Measurements from ENCODE around the gene USP6NL. TPM values are rescaled to one million over a fixed set of nuclear protein-coding genes. Genes with fewer than 3 reads are reported as not detected.

The USP6NL gene
- total and polyA plus RNA-seq, 2 of the 8 experiments (the other 6 are each of a cell fraction or from before 2014, with no cell fraction given) = 10.9 to 28.8 TPM

DNA sequence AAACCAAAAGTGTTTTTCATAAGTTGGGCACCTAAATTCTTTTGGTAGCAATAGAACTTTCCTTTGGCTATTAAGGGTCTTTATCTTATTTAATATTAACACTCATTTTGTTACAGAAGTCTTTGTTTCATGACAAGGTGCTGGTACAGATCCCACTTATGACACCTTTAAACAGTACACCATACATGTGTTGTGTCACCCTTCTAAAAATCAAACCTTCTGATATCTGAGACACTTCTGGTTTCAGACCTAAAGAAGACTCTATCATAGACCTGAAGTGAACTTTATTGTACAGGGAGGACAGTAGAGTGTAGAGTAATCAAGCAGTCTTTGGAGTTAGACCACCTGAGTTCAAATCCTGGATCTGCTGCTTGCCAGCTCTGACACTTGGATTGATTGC, 5.8 kb upstream of the USP6NL start:
- Histone ChIP-seq H4K8ac (ENCODE audit: extremely low read depth, insufficient read depth, low read length) (no peak overlapping the region), H2AK5ac (ENCODE audit: low read depth, low read length) (no peak overlapping the region), H2BK5ac (ENCODE audit: low read depth, low read length) (no peak overlapping the region), H3K4me1 (replicated peaks in 1 of 4; ENCODE audit: control insufficient read depth in 3 of 4, insufficient read depth in 4 of 4, low read length in 3 of 4) (peaks cover 0 to 2% (median 0%) of the 10 kb centered on the region in 4 experiments; a peak in 1 of 7 replicates), H3K4ac (replicated peaks; ENCODE audit: insufficient read length, low read depth, low read length) (no peak overlapping the region), H3K36me3 (ENCODE audit: control insufficient read depth in 2 of 4, insufficient read depth in 4 of 4, low read length in 3 of 4) (no peaks in the 10 kb centered on the region), H3K79me2 (ENCODE audit: control insufficient read depth in 1 of 2, insufficient read depth in 2 of 2, low read length in 2 of 2) (no peaks in the 10 kb centered on the region), H3K23me2 (ENCODE audit: low read depth, low read length) (no peaks in the 10 kb centered on the region), H3K4me2 (ENCODE audit: insufficient read depth in 1 of 2, low read depth in 2 of 2, low read length in 2 of 2) (no peak overlapping the region), H3K9ac (replicated peaks in 1 of 4; ENCODE audit: extremely low read depth in 1 of 4, low read depth in 3 of 4, low read length in 3 of 4) (no peak overlapping the region), H3K9me3 (ENCODE audit: insufficient read depth in 2 of 2, low read depth in 1 of 2, low read length in 1 of 2) (no peaks in the 10 kb centered on the region), H3K18ac (ENCODE audit: extremely low read depth, low read length) (no peak overlapping the region), H2BK20ac (ENCODE audit: low read length) (no peak overlapping the region), H3K14ac (ENCODE audit: insufficient read length) (no peak overlapping the region), H2BK12ac (ENCODE audit: low read depth, low read length) (no peak overlapping the region), H3K56ac (replicated peaks; ENCODE audit: insufficient read length, low read depth, low read length) (no peak overlapping the region), H3K27me3 (replicated peaks in 1 of 4; ENCODE audit: control insufficient read depth in 3 of 4, extremely low read depth in 1 of 4, insufficient read depth in 3 of 4, low read length in 3 of 4) (no peaks in the 10 kb centered on the region; a peak in 1 of 7 replicates), H2BK120ac (replicated peaks; ENCODE audit: low read depth, low read length) (no peak overlapping the region), H4K5ac (ENCODE audit: insufficient read length, low read depth, low read length) (no peak overlapping the region), H3K4me3 (ENCODE audit: extremely low read depth in 1 of 4, insufficient read depth in 2 of 4, low read depth in 3 of 4, low read length in 4 of 4) (no peak overlapping the region), H3K23ac (ENCODE audit: insufficient read length) (no peak overlapping the region), H2AFZ (ENCODE audit: low read length) (no peak overlapping the region), H2BK15ac (ENCODE audit: low read length) (no peak overlapping the region), H4K91ac (replicated peaks; ENCODE audit: insufficient read length, low read length) (no peak overlapping the region), H4K20me1 (replicated peaks in 1 of 2; ENCODE audit: control insufficient read depth in 1 of 2, insufficient read depth in 2 of 2, low read length in 2 of 2) (no peaks in the 10 kb centered on the region), H3K27ac (ENCODE audit: low read depth, low read length) (no peak overlapping the region), H3K79me1 (ENCODE audit: low read depth, low read length) (no peaks in the 10 kb centered on the region)
- no peak for FAIRE-seq
- CTCF ChIA-PET (ENCODE audit: partially characterized antibody) = interaction anchor here (0.7 kb wide), 1 partner anchor 47 kb away, joined by 3 read pairs; no protein-coding TSS in a partner anchor
- POLR2A ChIA-PET (ENCODE audit: partially characterized antibody) = no interaction called here
- TF ChIP-seq MAFK (IDR thresholded peaks at IDR 0.05; ENCODE audit: low read depth, low read length) (no peak), JUN (IDR thresholded peaks at IDR 0.05; ENCODE audit: low read depth, low read length) (no peak), SIRT6 (IDR thresholded peaks at IDR 0.05; ENCODE audit: low read length) (no peak), CHD1 (IDR thresholded peaks at IDR 0.05; ENCODE audit: low read depth, low read length) (no peak), SRF (IDR thresholded peaks at IDR 0.05; ENCODE audit: low read depth, low read length) (no peak), PHF8 (conservative IDR thresholded peaks at IDR 0.05; ENCODE audit: low read depth, low read length) (no peak), NANOG (IDR thresholded peaks at IDR 0.05; ENCODE audit: insufficient read depth, low read depth, low read length, poor library complexity, severe bottlenecking) (no peak), POLR2A (IDR thresholded peaks at IDR 0.05; ENCODE audit: control extremely low read depth in 1 of 2, low read depth in 2 of 2, low read length in 2 of 2) (no peak), CEBPB (IDR thresholded peaks at IDR 0.05; ENCODE audit: low read depth, low read length) (no peak), BRCA1 (IDR thresholded peaks at IDR 0.05; ENCODE audit: low read depth, low read length) (no peak)
- TF ChIP-seq, protein P1, sequence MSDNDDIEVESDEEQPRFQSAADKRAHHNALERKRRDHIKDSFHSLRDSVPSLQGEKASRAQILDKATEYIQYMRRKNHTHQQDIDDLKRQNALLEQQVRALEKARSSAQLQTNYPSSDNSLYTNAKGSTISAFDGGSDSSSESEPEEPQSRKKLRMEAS (IDR thresholded peaks at IDR 0.05) = no peak
- TF ChIP-seq, protein P2, sequence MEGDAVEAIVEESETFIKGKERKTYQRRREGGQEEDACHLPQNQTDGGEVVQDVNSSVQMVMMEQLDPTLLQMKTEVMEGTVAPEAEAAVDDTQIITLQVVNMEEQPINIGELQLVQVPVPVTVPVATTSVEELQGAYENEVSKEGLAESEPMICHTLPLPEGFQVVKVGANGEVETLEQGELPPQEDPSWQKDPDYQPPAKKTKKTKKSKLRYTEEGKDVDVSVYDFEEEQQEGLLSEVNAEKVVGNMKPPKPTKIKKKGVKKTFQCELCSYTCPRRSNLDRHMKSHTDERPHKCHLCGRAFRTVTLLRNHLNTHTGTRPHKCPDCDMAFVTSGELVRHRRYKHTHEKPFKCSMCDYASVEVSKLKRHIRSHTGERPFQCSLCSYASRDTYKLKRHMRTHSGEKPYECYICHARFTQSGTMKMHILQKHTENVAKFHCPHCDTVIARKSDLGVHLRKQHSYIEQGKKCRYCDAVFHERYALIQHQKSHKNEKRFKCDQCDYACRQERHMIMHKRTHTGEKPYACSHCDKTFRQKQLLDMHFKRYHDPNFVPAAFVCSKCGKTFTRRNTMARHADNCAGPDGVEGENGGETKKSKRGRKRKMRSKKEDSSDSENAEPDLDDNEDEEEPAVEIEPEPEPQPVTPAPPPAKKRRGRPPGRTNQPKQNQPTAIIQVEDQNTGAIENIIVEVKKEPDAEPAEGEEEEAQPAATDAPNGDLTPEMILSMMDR (IDR thresholded peaks at IDR 0.05; ENCODE audit: control extremely low read depth in 1 of 3, insufficient read depth in 1 of 3, low read depth in 1 of 3, low read length in 3 of 3) = no peak
- no peak for DNase-seq (ENCODE audit: low read depth in 1 of 2, low spot score in 2 of 2)
